GM13977 (cell line): ENCODE data around the gene DNASE2B.
A peak's percentile ranks its signal among the peaks of the same experiment; 100 is the strongest.
"Not testable (repeated sequence)": the region's sequence is repeated elsewhere in the genome, so short reads cannot be mapped to it uniquely, and the experiment has no call there.

Source experiments
- DNase-seq: peaks from one replicate; pipeline ENCODE4 v3.0.0; 2012; ENCODE audit warnings: low spot score
- CTCF ChIP-seq: IDR thresholded peaks from 2 replicates; pipeline ENCODE4 v1.5.1; 2012; ENCODE audit warnings: mild to moderate bottlenecking, control low read depth; ENCODE audit not compliant: insufficient read depth; ENCODE audit errors: extremely low read depth, missing control alignments
- in situ Hi-C: fragments of 300-500 bp; cut with MboI; formaldehyde crosslinking; loops from one replicate; pipeline ENCODE4 v1.12.0; 2022; ENCODE audit warnings: low sequenced_read_pairs, low pct_unique_long_range_greater_than_20kb, mixed read lengths, inconsistent platforms; ENCODE audit not compliant: unreplicated experiment

DNASE2B gene

GRCh38 chr1:84433258-84434080 is 35.2 kb downstream of the DNASE2B start:
- in situ Hi-C loops: loop anchor here (10.0 kb wide), 3 partner anchors 289 to 489 kb away; partner anchors contain the start of gene PRKACB
- DNase-seq: peak; percentile 38
- peak; percentile 72 for TF ChIP-seq CTCF

DNA sequence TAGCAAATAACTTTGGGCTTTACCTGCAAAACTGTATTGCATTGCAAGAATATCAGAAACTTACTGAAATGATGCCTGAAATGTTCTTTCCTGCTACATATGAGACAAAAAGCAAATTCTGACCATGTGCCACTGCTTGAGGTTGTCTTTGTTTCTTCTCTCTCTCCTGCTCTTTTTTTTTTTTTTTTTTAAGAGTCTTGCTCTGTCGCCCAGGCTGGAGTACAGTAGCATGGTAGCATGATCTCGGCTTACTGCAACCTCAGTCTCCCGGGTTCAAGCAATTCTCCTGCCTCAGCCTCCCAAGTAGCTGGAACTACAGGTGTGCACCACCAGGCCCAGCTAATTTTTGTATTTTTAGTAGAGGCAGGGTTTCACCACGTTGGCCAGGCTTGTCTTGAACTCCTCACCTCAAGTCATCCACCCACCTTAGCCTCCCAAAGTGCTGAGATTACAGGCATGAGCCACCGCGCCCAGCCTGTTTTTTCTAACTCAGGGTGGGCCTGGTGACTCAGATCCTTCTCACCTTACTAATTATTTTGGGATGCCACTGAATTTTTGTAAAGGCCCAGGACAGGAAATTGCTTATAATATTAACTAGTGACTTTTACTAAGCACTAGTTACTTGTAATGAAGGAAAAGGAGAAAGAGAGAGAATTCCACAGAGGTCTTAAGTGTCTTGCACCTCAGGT is 35.9 kb downstream of the DNASE2B start:
- in situ Hi-C loops: loop anchor here (10.0 kb wide), 3 partner anchors 289 to 489 kb away; partner anchors contain the start of gene PRKACB
- TF ChIP-seq CTCF: no peak
- no peak for DNase-seq

- no peak for DNase-seq
- no peak for TF ChIP-seq CTCF
- in situ Hi-C loops: loop anchor here (10.0 kb wide), 3 partner anchors 290 to 490 kb away; partner anchors contain the start of gene PRKACB
Measured at GRCh38 chr1:84434801-84435549, 36.7 kb downstream of the DNASE2B start.

GRCh38 chr1:84436876-84437655 is 38.8 kb downstream of the DNASE2B start:
- TF ChIP-seq CTCF: no peak
- in situ Hi-C loops: loop anchor here (10.0 kb wide), 3 partner anchors 292 to 492 kb away; partner anchors contain the start of gene PRKACB
- no peak for DNase-seq

DNA sequence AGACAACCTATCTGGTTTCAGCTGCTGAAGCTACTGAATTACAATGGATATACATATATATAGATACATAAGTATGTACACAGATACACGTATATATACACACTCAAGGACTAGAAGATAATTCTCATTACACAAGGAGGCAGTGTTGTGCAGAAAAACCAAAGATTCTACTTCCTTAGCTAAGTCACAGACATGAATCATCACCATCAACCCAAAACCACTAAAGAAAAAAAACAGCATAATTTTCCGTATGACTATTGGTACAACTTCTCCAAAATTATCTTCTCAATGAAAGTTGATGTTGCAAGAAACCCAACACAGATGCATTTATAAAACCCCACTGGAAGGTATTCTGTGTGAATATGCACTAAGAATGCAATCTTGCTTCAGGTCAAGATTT is 44.0 kb downstream of the DNASE2B start:
- peak; percentile 62 for TF ChIP-seq CTCF
- DNase-seq: peak; percentile 64
- in situ Hi-C loops: no loop called here

- in situ Hi-C loops: not testable (repeated sequence)
Measured at GRCh38 chr1:84442747-84443646, 44.7 kb downstream of the DNASE2B start.

DNA sequence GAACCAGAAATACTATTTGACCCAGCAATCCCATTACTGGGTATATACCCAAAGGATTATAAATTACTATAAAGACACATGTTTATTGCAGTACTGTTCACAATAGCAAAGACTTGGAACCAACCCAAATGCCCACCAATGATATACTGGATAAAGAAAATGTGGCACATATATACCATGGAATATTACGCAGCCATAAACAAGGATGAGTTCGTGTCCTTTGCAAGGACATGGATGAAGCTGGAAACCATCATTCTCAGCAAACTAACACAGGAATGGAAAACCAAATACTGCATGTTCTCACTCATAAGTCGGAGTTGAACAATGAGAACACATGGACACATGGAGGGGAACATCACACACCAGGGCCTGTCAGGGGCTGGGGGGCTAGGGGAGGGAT is 50.4 kb downstream of the DNASE2B start:
- in situ Hi-C loops, DNase-seq: not testable (repeated sequence)

More at GRCh38 chr1:84442747-84443646, 44.7 kb downstream of the DNASE2B start:
- not testable (repeated sequence) for DNase-seq
